Measurements from ENCODE around the gene TNFRSF19.

TNFRSF19 gene

DNA sequence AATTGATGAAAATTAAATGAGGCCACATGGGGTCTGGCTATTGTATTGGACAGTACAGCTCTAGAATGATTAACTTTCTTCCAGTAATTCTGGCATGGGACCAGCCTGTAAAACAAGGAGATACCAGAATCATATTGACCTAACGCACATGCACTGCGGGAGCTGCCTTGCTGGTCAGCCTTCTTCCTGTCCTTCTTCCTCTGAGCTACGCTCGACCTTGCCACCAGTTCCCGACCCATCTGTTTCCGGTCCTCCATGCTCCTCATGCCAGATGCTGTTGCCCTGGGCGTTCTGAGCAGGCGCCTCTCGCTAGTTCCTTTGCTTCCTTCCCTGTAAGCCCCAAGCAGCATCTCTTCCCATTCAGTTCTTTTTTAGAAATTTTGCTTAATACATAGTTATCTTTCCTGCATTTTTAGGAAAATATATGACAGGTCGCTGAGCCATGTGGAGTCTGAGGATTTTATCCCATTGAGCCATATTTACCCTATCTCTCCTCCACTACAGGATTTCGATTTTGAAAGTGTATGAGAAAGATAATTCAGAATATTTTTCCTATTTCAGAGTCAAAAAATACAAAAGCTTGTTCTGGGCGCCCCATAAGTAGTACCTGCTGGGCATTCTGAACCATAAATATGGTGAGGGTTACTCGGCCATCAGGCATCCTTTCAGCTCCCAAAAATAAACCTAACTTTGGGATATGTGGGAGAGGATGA lies 38.6 kb downstream of the TNFRSF19 start:
- no peak for DNase-seq

DNA sequence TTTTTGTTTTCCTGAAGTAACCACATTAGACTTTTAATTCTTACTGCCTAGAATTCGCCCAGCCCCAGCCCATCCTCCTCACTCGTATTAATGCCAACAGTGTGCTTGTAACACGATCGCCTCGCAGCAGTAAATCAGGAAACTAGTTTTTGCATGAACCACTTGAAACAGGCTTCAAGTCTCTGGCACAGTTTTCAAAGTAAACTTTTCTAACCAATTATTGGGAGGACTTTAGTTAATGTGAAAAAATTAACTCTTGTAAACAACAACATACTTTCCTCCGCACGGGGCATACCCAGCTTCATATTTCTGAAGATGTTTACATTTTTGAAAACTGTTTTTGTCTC lies 39.2 kb downstream of the TNFRSF19 start:
- peak; percentile 4 for DNase-seq

DNA sequence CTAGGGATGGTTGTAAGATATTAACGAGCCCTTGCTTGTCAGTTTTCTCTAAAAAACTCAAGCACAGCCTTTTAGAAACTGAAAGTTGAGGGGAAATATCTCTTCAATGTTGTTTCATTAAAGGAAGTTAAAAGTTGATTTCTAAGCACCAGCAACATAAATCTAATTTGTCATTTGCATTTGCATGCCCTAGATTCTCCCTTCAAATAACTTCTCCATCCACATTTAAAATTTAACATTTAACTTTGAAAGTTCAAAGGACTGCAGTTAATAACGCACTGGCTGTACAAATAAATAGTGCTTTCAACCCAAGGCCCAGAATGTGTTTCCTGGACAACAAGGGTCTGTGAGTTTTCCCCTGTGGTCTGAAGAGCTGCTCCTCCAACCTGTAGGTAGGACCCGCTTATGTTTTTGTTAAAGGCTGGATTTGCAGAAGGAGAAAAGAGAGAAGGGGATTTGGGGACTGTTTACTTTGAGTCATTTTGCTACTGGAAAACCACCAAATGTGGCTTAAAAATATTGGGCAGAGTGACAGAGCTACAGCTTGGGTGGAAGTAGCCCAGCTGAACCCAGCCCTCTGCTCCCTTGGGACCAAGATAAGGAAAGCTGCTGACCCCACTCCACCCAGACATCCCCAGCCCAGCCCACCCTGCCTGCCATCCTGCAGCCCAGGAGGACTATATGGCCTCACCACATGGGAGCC lies 39.8 kb downstream of the TNFRSF19 start:
- no peak for DNase-seq

DNA sequence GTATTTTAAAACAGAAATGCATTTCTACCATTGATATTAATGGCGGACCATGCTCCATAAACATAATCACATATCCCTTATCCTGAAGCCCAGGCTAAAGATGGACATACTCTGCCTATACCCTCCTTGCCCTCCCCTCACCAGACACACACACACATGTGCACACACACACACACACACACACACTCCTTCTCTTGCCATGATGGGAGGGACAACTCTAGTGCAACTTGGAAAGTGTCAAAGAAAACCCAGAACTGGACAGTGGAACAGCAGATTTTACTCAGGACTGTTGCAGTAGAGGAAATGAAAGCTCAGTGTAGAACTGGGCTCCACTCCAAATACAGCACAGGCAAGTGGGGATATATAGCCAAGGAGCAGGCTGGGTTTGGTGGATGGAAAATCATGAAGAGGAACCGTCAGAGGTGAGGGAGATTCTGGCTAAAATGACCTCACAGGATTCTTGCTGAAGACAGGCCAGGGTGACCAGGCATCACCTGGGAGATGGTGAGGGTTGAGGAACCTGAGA lies 40.8 kb downstream of the TNFRSF19 start:
- no peak for DNase-seq

DNA sequence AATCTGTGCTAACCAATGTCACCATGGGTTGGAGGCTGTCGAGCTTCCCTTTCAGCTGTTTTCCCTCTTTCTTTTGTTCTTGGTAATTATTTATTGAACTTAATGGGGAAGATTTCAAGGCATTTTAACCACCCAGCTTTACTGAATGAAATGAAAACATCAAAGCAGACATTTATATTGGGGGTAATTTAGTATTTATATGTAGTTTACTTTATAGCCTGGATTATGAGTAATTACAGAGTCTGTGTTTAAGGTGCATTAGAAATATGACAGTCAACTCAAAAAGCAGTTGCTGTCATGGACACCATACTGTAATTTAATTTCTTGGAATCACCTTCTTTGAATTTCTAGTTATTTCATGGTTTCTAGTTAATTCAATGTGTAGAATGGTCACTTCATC lies 42.0 kb downstream of the TNFRSF19 start:
- DNase-seq: no peak

DNA sequence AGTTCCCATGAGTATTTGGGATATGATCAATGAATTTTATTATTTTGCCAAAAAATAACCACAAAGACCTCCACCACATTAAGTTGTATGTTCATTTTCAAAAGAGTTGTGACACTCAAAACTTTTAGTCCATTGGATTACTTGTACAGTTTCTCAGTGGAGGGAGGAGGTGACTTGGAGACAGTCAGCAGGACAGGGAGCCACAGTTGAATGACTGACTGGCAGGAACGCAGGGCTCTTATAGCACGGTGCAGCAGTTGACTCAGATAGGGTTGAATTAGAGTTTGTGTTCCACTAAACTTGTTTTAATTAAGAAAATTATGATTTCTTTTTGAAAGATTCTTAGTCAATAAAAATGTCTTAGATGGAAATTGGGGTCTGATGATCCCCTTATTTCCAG lies 42.5 kb downstream of the TNFRSF19 start:
- DNase-seq: no peak

DNA sequence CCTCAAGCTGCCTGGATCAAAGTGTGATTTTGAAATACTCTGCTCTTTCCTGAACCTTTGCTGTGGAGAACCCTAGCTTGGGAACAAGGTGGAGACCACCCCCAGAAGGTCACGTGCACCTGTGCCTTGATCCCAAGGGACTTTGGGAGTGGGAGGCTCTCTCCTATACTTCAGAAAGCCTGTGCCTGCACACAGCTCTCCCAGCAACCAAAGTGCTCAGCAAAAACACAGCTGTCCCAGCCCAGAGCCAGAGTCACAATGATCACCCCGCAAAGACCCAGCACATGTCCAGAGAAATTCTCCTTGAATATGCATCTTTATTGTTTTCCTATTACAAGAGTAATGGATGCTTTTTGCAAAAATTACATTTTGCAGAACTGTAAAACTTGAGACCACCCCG lies 43.4 kb downstream of the TNFRSF19 start:
- no peak for DNase-seq

DNA sequence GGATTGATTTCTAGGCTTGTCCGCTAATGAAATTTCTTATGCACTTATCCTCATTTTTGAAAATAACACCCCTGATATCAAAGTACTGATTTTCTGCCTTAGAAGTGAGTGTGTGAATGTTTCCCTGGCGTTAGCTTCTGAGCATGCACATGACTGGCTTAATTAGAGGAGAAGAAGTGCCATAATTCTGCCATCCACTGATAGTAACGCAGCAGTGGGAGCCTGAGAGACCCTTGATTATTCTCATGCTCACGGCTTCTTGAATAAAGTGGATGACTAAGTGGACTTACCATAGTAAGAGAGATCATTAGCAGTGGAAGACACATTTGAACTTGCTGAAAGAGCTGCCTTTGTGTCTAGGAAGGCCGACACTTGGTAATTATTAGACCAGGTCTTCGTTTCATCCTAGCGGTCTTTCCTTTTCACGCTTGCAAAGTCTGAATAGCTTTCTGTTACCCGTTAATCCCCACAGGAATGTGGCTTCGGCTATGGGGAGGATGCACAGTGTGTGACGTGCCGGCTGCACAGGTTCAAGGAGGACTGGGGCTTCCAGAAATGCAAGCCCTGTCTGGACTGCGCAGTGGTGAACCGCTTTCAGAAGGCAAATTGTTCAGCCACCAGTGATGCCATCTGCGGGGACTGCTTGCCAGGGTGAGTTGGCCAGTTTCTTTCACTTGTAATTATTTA lies 45.3 kb downstream of the TNFRSF19 start:
- DNase-seq: no peak

DNA sequence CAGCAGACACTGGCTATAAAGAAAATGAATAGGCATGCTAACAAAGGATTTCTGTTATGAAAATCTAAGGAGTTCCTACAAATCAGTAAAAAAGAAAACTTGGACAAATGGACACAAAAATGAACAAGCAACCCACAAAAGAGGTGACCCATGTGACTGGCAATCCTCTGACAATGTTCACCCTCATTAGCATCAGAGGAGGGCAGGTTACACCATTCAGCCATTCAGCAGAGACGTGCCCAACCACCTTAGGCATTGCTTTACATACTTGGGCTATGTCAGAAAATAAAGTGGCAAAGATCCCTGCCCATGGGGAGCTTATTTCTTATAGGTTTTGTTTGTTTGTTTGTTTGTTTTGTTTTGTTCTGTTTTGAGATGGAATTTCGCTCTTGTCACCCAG lies 46.0 kb downstream of the TNFRSF19 start:
- no peak for DNase-seq

DNA sequence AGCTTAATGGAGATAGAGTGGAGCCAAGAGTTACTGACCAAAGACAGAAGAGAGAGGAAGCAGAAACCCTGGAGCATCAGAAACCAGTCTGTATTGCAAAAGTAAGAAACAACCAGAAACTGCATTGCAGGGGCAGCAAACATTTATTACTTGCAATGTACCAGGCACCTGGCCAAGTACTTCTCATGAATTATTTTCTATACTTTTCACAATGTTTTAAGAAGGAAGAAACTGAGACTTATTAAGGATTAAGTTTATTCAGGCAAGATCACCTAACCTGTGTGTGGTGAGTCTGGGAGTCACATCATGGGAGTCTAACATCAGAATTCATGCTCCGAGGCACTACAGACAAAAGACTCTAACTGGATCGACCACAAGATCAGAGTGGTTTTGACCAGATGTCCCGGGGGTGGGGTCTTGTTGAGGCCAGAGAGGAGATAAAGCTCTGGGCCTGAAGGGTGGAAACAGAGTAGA lies 47.4 kb downstream of the TNFRSF19 start:
- no peak for DNase-seq

DNA sequence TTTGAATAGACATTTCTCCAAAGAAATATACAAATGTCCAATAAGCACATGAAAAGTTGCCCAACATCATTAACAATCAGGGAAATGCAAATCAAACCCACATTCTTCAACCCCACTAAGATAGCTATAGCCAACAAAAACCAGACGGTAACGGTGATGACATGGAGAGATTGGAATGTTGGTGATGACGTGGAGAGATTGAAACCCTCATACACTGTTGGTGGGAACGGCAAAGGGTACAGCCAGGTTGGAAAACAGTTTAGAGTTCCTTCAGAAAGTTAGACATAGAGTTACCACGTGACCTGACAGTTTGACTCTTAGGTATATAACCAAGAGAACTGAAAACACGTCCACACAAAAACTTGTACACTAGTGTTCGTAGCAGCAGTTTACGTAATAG lies 48.1 kb downstream of the TNFRSF19 start:
- DNase-seq: no peak

DNA sequence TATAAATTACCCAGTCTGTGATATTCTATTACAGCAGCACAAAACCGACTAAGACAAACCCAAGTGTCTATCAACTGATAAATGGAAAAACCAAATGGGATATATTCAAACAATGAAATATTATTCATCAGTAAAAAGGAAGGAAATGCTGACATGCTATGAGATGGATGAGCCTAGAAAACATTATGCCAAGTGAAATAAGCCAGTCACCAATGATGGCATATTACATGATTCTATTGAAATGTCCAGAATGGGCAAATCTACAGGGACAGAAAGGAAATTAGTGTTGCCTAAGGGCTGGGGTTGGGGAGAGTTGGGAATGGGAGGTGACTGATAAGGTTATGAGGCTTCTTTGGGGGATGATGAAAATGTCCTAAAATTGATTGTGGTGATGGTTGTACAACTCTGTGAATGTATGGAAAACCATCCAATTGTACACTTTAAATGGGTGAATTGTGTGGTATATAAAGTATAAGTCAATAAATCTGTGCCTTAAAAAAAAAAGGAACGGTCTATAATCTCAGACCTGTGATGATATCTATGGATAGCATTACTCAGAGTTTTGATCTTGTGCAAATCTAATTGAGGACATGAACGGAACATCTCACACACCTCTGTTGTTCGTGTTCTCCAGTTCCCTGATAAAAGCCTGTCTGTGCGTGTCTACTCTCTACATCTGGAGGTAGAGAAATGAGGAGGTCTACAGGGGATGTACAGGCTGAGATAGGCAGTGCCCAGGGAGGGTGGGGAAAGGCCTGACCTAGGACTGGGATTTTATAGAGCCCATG lies 49.0 kb downstream of the TNFRSF19 start:
- no peak for DNase-seq

DNA sequence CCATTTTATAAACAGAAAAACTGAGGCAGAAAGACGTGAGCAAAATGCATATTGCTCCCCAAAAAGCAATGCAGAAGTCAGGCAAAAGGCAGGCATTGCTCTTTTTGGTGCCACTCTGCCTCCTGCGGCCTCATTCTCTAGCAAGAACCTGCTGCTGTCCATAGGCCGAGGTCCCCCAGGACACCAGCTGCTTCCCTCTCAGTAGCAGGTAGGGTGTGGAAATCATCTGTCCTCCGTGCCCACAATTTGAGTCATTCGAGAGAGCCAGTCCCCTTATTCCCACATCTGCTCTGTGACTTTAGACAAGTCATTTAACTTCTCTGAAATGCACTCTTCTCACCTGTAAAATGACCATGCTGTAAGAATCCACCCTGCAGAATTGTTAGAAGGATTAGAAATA lies 50.0 kb downstream of the TNFRSF19 start:
- DNase-seq: no peak

DNA sequence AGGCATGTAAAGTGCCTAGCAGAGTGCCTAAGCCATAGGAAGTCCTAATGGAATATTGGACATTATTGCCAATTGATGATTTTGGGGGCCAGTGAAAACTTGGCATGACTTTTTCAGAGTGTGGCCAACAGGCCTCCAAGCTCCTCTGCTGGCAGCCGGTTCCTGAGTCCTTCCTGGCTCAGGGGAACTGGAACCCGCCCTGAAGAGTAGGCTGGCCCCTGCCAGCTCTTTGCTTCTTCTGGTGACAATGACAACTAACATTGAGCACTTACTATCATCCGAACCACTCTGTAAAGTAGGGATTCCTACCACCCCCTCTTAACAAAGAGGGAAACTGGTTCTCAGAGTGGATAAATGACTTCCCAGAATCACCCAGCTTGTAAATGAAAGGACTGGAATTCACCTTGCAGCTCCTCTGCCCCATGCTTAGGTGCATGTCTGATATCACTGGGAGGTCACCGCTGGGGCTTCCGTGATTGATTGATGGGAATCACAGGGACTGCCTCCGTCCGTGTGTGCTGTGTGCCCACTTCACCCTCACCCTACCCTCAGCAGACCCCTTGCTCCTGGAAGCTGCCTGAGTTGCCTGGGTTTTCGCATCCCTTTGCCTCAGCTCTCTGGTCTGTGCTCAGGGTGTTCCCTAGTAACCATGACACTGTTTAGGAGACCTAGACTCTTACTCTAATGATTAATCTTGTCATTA lies 50.6 kb downstream of the TNFRSF19 start:
- DNase-seq: no peak

DNA sequence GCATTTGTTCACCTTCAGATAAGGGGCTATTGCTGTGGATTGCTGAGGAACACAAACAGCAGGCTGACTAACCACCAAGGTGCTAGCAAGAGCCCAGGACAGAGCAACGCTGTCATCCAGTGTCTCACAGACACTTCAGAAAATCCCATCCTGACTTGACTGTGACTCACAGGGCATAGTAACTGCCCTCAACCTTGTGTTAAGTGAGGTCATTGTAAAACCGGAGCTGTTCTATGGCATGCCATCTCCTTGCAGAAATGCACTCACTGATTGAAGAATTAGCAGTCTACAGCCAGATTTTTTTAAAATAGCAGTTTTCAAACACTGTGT lies 51.1 kb downstream of the TNFRSF19 start:
- DNase-seq: no peak

DNA sequence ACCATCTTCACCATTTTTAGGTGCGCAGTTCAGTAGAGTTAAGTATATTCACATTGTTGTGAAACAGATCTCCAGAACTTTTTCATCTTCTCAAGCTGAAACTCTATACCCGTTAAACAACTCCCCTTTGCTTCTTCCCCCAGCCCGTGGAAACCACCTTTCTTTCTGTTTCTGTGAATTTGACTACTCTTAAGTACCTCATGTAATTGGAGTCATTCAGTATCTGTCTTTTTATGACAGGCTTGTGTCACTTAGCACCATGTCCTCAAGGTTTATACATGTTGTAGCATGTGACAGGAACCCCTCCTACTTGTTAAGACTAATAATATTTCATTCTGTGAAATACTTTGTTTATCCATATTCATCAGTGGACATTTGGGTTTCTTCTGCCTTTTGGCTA lies 52.8 kb downstream of the TNFRSF19 start:
- DNase-seq: no peak

DNA sequence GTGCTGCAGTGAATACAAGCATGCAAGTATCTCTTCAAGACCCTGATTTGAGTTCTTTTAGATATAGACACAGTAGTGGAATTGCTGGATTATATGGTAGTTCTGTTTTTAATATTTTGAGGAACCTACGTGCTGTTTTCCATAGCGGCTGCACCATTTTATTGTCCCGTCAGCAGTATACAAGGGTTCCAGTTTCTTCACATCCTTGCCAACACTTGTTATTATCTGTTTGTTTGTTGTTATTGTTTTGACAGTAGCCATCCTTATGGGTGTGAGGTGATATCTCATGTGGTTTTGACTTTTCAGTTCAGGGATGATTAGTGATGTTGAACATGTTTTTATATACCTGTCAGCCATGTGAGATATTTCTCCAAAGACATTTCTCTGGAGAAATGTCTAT lies 53.2 kb downstream of the TNFRSF19 start:
- no peak for DNase-seq

DNA sequence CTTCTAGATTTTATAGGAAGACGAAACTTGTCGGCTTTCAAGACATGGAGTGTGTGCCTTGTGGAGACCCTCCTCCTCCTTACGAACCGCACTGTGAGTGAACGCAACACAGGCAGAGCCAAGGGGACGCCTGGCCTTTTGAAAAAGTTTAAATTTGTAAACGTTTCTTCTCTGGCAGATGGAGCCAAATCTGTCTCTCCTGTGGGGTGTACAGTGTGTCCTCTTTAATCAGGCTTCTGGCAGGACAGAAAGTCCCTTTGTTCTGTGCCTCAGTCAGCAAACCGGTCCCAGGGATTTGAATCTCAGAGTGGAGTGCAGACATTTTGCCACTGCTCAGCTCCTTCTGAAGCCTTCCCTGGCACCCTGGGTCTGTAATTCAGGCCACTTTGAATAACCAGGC lies 56.5 kb downstream of the TNFRSF19 start:
- no peak for DNase-seq

DNA sequence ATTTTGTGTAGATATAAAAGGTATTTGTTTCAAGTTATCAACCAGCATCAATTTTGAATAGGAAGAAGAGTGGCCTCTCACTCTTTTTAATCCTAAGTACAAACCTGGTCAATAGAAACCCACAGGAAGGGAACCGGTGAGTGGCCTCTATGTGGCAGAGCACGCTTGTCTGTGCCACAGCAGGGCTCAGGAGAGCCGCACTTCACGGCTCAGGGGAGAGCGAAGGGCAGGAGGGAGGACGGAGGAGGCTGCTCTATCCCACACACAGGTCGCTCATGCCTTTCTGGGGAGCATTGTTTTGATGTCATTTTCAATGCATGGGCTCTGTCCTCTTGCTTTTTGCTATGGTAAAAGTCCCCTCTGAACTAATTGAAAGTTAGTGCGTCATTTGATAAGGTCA lies 57.2 kb downstream of the TNFRSF19 start:
- no peak for DNase-seq

DNA sequence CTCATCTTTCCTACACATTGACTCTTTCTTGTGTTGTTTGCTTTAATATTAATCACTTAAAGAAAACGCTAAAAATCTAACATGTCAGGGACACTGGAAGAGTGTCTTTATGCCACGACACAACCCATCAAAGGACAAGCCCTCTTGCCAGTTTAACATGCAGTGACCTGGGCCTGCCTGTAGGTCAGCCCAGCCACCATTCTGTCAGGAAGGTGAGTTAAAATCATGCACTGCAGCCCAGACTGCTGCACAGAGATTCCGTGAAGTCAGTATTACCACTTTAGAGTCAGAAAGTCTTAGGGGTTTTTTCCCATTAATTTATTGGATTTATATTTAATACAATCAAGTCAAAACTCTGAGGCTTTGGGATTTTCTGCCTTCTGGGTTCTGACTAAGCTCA lies 58.0 kb downstream of the TNFRSF19 start:
- DNase-seq: no peak

DNA sequence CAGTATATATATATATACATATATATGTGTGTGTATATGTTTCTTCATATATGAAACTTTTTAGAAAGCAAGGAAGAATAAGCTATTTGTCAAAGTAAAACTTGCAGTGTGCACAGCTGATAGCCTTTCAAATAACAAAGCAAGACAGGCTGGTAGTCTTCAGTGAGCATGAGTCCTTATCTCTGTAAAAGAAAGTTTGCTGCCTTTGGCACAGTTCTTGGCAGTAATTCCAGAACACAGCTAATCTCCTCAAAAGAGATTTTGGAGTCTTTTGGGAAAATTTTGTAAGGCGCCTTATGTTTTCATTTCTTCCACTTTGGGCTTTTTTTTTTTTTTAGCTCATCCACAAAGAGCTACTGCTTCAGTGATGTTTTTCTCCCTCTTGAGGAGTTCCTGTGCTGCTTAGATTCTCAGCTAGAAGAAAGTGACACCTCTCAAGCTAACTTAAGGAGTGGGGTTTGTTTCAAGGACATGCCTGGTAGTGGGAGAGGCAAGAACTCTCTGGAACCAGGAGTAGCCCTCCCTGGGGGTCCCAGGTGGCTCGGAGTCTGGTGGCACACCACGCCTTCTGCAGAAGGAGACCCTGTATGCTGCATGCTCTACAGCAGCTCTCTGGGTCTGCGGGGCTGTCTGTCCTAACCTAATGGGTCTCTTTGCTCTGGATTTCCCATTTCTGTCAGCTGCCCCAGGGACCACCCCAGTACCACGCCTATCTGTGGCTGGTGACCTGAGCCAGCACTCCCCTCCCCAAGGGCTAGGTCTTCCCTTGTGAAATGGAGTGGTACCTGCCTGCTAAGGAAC lies 58.8 kb downstream of the TNFRSF19 start:
- DNase-seq: no peak

All from CD4-positive, alpha-beta T cell treated with Interleukin-17A for 1 hour (primary cell).